HuH-7.5 (cell line): ENCODE data around the gene KLHL29.

Experiments
- DNase-seq: peaks from one replicate; pipeline ENCODE4 v3.0.0; 2011; ENCODE audit warnings: low spot score

Gene KLHL29

GRCh38 chr2:23659328-23659727 is 274.3 kb downstream of the KLHL29 start:
- no peak for DNase-seq

GRCh38 chr2:23659773-23660172 is 274.8 kb downstream of the KLHL29 start:
- DNase-seq: no peak

GRCh38 chr2:23660237-23660636 is 275.3 kb downstream of the KLHL29 start:
- no peak for DNase-seq

- DNase-seq: no peak
Observed at GRCh38 chr2:23661276-23662050, 276.5 kb downstream of the KLHL29 start.

- DNase-seq: no peak
Observed at GRCh38 chr2:23662466-23662865, 277.5 kb downstream of the KLHL29 start.

- DNase-seq: no peak
Observed at GRCh38 chr2:23662941-23663920, 278.3 kb downstream of the KLHL29 start.

GRCh38 chr2:23664066-23664788 is 279.2 kb downstream of the KLHL29 start:
- no peak for DNase-seq

- no peak for DNase-seq
Observed at GRCh38 chr2:23666241-23666979, 281.4 kb downstream of the KLHL29 start.

- no peak for DNase-seq
Observed at GRCh38 chr2:23666980-23667357, 282.0 kb downstream of the KLHL29 start.

- no peak for DNase-seq
Observed at GRCh38 chr2:23668756-23669304, 283.9 kb downstream of the KLHL29 start.

- DNase-seq: no peak
Observed at GRCh38 chr2:23669413-23670244, 284.6 kb downstream of the KLHL29 start.

- DNase-seq: no peak
Observed at GRCh38 chr2:23670245-23670592, 285.2 kb downstream of the KLHL29 start.

GRCh38 chr2:23673082-23673481 is 288.1 kb downstream of the KLHL29 start:
- no peak for DNase-seq

- DNase-seq: no peak
Observed at GRCh38 chr2:23673830-23674679, 289.1 kb downstream of the KLHL29 start.

GRCh38 chr2:23675506-23675905 is 290.5 kb downstream of the KLHL29 start:
- DNase-seq: no peak

- DNase-seq: no peak
Observed at GRCh38 chr2:23677836-23678235, 292.9 kb downstream of the KLHL29 start.

GRCh38 chr2:23679044-23679443 is 294.1 kb downstream of the KLHL29 start:
- no peak for DNase-seq

- no peak for DNase-seq
Observed at GRCh38 chr2:23680951-23681350, 296.0 kb downstream of the KLHL29 start.

- no peak for DNase-seq
Observed at GRCh38 chr2:23681356-23682140, 296.6 kb downstream of the KLHL29 start.
